HCT116 (cell line): ENCODE results near the gene BBS9. TPM values are rescaled to one million over a fixed set of nuclear protein-coding genes. Genes with fewer than 3 reads are reported as not detected.

Experiments used
- ATAC-seq: fragments of 200-7000 bp; cut with Tn5 transposase; 2 replicates; pipeline ENCODE4 v1.9.1; 2020; ENCODE audit warnings: mild to moderate bottlenecking, moderate library complexity
- BruUV-seq: library from RNA; stranded (reverse); fragments of 400-500 nt; replicated peaks from 2 replicates; lab custom pipeline; 2021; lab: Mats Ljungman, UMichigan
- CTCF ChIA-PET: fragments of 300-600 bp; sonication (Branson Sonifier 250); formaldehyde crosslinking; loops from one replicate; lab custom pipeline; 2021; ENCODE audit warnings: antibody characterized with exemption; lab: Charles Lee
- POLR2A ChIA-PET: fragments of 300-600, 350-600 bp; sonication (Branson Sonifier 250); formaldehyde crosslinking; loops from one replicate; lab custom pipeline; 2021; ENCODE audit warnings: antibody characterized with exemption; lab: Charles Lee
- RAD21 ChIA-PET, 2 experiments: fragments of 300-600 bp; sonication (Branson Sonifier 250); formaldehyde crosslinking; loops; one replicate each; lab custom pipeline; 2023; ENCODE audit warnings: low total read pairs in 2 of 2; ENCODE audit not compliant: uncharacterized antibody in 2 of 2, unreplicated experiment in 2 of 2, low non-redundant PET in 1 of 2; lab: Charles Lee
- DNase-seq: peaks from one replicate; pipeline ENCODE4 v3.0.0-alpha.2; 2010; ENCODE audit warnings: low read depth, low spot score
- H2AFZ ChIP-seq: fragments of 200-600 bp; shearing (Covaris generic), sonication (generic); 2 replicates; pipeline ENCODE4 v1.6.1; 2017; ENCODE audit warnings: low read depth, mixed run types, mixed read lengths, antibody characterized with exemption, low read length; ENCODE audit not compliant: poor library complexity, severe bottlenecking
- H3K27ac ChIP-seq: 2 replicates; pipeline ENCODE4 v1.5.1; 2012; ENCODE audit warnings: low read depth, low read length
- H3K27me3 ChIP-seq: fragments of 200-600 bp; sonication (generic); 2 replicates; pipeline ENCODE4 v1.6.1; 2016; ENCODE audit warnings: mixed run types, low read length, mixed read lengths; ENCODE audit not compliant: insufficient read depth
- H3K36me3 ChIP-seq, 2 experiments: fragments of 200-500 bp in 1 of 2; fragments of 200-600 bp in 1 of 2; sonication (Bioruptor generic) in 1 of 2; sonication (generic) in 1 of 2; 2 replicates each; pipeline versions ENCODE4 v1.5.1 to v1.6.1; 2014 to 2016; ENCODE audit warnings: low read length in 2 of 2, inconsistent platforms in 1 of 2, mixed read lengths in 1 of 2, mixed run types in 1 of 2; ENCODE audit not compliant: insufficient read depth in 2 of 2, control insufficient read depth in 1 of 2
- H3K4me1 ChIP-seq, 2 experiments: fragments of 200-600 bp in 1 of 2; sonication (generic) in 1 of 2; 2 replicates each; pipeline versions ENCODE4 v1.5.1 to v1.6.1; 2012 to 2017; ENCODE audit warnings: low read length in 2 of 2, inconsistent platforms in 1 of 2, mild to moderate bottlenecking in 1 of 2, mixed read lengths in 1 of 2, mixed run types in 1 of 2, moderate library complexity in 1 of 2; ENCODE audit not compliant: insufficient read depth in 2 of 2, control insufficient read depth in 1 of 2
- H3K4me2 ChIP-seq: fragments of 200-600 bp; sonication (generic); 2 replicates; pipeline ENCODE4 v1.6.1; 2017; ENCODE audit warnings: mixed run types, low read length, mixed read lengths
- H3K4me3 ChIP-seq, 2 experiments: fragments of 200-600 bp in 1 of 2; sonication (generic) in 1 of 2; replicated peaks in 1 of 2; 2 replicates each; pipeline ENCODE4 v1.5.1; 2011 to 2016; ENCODE audit warnings: low read length in 2 of 2, control low read depth in 1 of 2, low read depth in 1 of 2, mild to moderate bottlenecking in 1 of 2, mixed read lengths in 1 of 2, mixed run types in 1 of 2
- H3K79me2 ChIP-seq: fragments of 200-600 bp; sonication (generic); 2 replicates; pipeline ENCODE4 v1.6.1; 2017; ENCODE audit warnings: mild to moderate bottlenecking, mixed run types, low read length, moderate library complexity, mixed read lengths; ENCODE audit not compliant: insufficient read depth
- H3K9ac ChIP-seq: fragments of 200-600 bp; sonication (generic); 2 replicates; pipeline ENCODE4 v1.6.1; 2016; ENCODE audit warnings: low read length, mixed read lengths
- H3K9me2 ChIP-seq: fragments of 200-600 bp; sonication (generic), shearing (Covaris generic); 2 replicates; pipeline ENCODE4 v1.6.1; 2017; ENCODE audit warnings: mixed run types, mild to moderate bottlenecking, moderate library complexity; ENCODE audit not compliant: insufficient read depth
- H3K9me3 ChIP-seq, 2 experiments: fragments of 200-500 bp in 1 of 2; fragments of 200-600 bp in 1 of 2; sonication (Bioruptor generic) in 1 of 2; sonication (generic) in 1 of 2; 2 replicates each; pipeline ENCODE4 v1.6.1; 2014 to 2017; ENCODE audit warnings: low read length in 2 of 2, mixed read lengths in 2 of 2, inconsistent platforms in 1 of 2, low read depth in 1 of 2, mild to moderate bottlenecking in 1 of 2, mixed run types in 1 of 2, moderate library complexity in 1 of 2; ENCODE audit not compliant: control insufficient read depth in 1 of 2, insufficient read depth in 1 of 2
- H4K20me1 ChIP-seq: fragments of 200-600 bp; sonication (generic), shearing (Covaris generic); 2 replicates; pipeline ENCODE4 v1.6.1; 2017; ENCODE audit warnings: mixed run types, mild to moderate bottlenecking, moderate library complexity; ENCODE audit not compliant: insufficient read depth
- CBX3 ChIP-seq: IDR thresholded peaks from 2 replicates; pipeline ENCODE4 v1.6.1; 2012; ENCODE audit warnings: low read depth
- EGR1 ChIP-seq: IDR thresholded peaks from 2 replicates; pipeline ENCODE4 v1.6.1; 2012; ENCODE audit warnings: low read depth
- ELF1 ChIP-seq: IDR thresholded peaks from 2 replicates; pipeline ENCODE4 v1.6.1; 2012; ENCODE audit warnings: low read depth, borderline replicate concordance
- EZH2 ChIP-seq: fragments of 200-600 bp; sonication (generic); IDR thresholded peaks from 2 replicates; pipeline ENCODE4 v1.6.1; 2017; ENCODE audit warnings: antibody characterized with exemption, mixed run types
- EZH2phosphoT487 ChIP-seq: fragments of 200-600 bp; IDR thresholded peaks from 2 replicates; pipeline ENCODE4 v1.6.1; 2018; ENCODE audit warnings: antibody characterized with exemption, borderline replicate concordance
- FOSL1 ChIP-seq: IDR thresholded peaks from 2 replicates; pipeline ENCODE4 v1.6.1; 2012; ENCODE audit warnings: low read depth
- JUND ChIP-seq: IDR thresholded peaks from 2 replicates; pipeline ENCODE4 v1.6.1; 2012
- POLR2AphosphoS5 ChIP-seq: IDR thresholded peaks from 2 replicates; pipeline ENCODE4 v1.6.1; 2011; ENCODE audit warnings: mild to moderate bottlenecking, low read depth, low read length, moderate library complexity
- RAD21 ChIP-seq: IDR thresholded peaks from 2 replicates; pipeline ENCODE4 v1.6.1; 2012; ENCODE audit warnings: low read depth, mild to moderate bottlenecking
- SIN3A ChIP-seq: IDR thresholded peaks from 2 replicates; pipeline ENCODE4 v1.6.1; 2012; ENCODE audit warnings: low read depth
- SP1 ChIP-seq: IDR thresholded peaks from 2 replicates; pipeline ENCODE4 v1.6.1; 2012; ENCODE audit warnings: low read depth
- SRF ChIP-seq: IDR thresholded peaks from 2 replicates; pipeline ENCODE4 v1.6.1; 2012; ENCODE audit warnings: low read depth
- TCF7L2 ChIP-seq: IDR thresholded peaks from 2 replicates; pipeline ENCODE4 v1.7.0; 2011; ENCODE audit warnings: borderline replicate concordance, inconsistent platforms; ENCODE audit not compliant: insufficient read depth, insufficient read length; ENCODE audit errors: extremely low read depth
- ZNF274 ChIP-seq: fragments of 200-500 bp; sonication (Bioruptor generic); IDR thresholded peaks from 2 replicates; pipeline ENCODE4 v1.6.1; 2014; ENCODE audit warnings: mild to moderate bottlenecking, low read depth, low read length, inconsistent platforms
- intact Hi-C: fragments of 100-400 bp; cut with micrococcal nuclease; formaldehyde crosslinking; loops from 2 replicates; pipeline ENCODE4 v1.10.0; 2022
- total RNA-seq: library from RNA; stranded (reverse); gene quantifications from one replicate; pipeline ENCODE4 v1.2.1, GENCODE V29; 2021; ENCODE audit not compliant: unreplicated experiment
- TF ChIP-seq, protein P1 (sequence below): IDR thresholded peaks from 2 replicates; pipeline ENCODE4 v1.6.1; 2011; ENCODE audit warnings: mild to moderate bottlenecking, low read length, moderate library complexity; ENCODE audit not compliant: insufficient replicate concordance; ENCODE audit errors: extremely low read depth
- TF ChIP-seq, protein P2 (sequence below): IDR thresholded peaks from 2 replicates; pipeline ENCODE4 v1.6.1; 2012
- TF ChIP-seq, protein P3 (sequence below): IDR thresholded peaks from 2 replicates; pipeline ENCODE4 v1.6.1; 2012
- TF ChIP-seq, protein P4 (sequence below), 3 experiments: fragments of 200-600 bp in 1 of 3; sonication (generic) in 1 of 3; IDR thresholded peaks in 2 of 3; conservative IDR thresholded peaks in 1 of 3; 2 replicates each; pipeline ENCODE4 v1.5.1; 2012 to 2017; ENCODE audit warnings: low read depth in 2 of 3, low read length in 2 of 3, antibody characterized with exemption in 1 of 3, borderline replicate concordance in 1 of 3, control low read depth in 1 of 3, mild to moderate bottlenecking in 1 of 3, mixed read lengths in 1 of 3, mixed run types in 1 of 3, moderate library complexity in 1 of 3; ENCODE audit not compliant: insufficient read depth in 1 of 3

BBS9 gene
- total RNA-seq, 1 experiment from 2014 or later: 7.1 TPM

DNA sequence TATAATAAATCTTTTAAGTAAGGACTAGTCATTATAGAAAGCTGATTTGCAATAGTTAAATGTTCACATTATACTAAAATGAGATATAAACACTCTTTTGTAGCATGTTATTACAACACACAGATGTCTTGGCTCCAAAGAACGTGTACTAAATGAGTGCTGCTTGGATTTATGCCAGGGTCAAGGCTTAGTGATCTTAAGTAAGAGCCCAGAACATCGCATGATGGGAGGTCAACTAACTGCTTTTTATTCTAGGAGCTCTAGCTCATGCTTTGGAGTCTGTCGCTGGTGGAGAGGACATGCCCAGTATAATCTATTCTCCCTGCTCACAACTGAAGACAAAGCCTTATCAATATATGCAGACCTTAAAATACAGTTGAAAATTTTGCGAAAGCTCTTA, 315.1 kb downstream of the BBS9 start:
- Histone ChIP-seq H3K9me3 (no peaks in the 10 kb centered on the region), H3K27ac (no peak overlapping the region), H3K4me2 (no peak overlapping the region), H3K4me1 (no peaks in the 10 kb centered on the region), H4K20me1 (no peaks in the 10 kb centered on the region), H3K9ac (no peak overlapping the region), H3K27me3 (no peaks in the 10 kb centered on the region), H3K4me3 (no peak overlapping the region), H3K36me3 (no peaks in the 10 kb centered on the region), H3K9me2 (no peaks in the 10 kb centered on the region), H2AFZ (no peak overlapping the region), H3K79me2 (no peaks in the 10 kb centered on the region)
- ChIA-PET POLR2A (no interaction called here), RAD21 (no interaction called here), CTCF (interaction anchor here (1.9 kb wide), 1 partner anchor 15 kb away, joined by 4 read pairs; no protein-coding TSS in a partner anchor)
- TF ChIP-seq CBX3: no peak
- no peak for TF ChIP-seq SIN3A
- TF ChIP-seq EGR1: no peak
- TF ChIP-seq, protein P1, sequence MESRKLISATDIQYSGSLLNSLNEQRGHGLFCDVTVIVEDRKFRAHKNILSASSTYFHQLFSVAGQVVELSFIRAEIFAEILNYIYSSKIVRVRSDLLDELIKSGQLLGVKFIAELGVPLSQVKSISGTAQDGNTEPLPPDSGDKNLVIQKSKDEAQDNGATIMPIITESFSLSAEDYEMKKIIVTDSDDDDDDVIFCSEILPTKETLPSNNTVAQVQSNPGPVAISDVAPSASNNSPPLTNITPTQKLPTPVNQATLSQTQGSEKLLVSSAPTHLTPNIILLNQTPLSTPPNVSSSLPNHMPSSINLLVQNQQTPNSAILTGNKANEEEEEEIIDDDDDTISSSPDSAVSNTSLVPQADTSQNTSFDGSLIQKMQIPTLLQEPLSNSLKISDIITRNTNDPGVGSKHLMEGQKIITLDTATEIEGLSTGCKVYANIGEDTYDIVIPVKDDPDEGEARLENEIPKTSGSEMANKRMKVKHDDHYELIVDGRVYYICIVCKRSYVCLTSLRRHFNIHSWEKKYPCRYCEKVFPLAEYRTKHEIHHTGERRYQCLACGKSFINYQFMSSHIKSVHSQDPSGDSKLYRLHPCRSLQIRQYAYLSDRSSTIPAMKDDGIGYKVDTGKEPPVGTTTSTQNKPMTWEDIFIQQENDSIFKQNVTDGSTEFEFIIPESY: no peak
- no peak for TF ChIP-seq EZH2phosphoT487
- TF ChIP-seq JUND: no peak
- no peak for TF ChIP-seq EZH2
- TF ChIP-seq SP1: no peak
- TF ChIP-seq, protein P2, sequence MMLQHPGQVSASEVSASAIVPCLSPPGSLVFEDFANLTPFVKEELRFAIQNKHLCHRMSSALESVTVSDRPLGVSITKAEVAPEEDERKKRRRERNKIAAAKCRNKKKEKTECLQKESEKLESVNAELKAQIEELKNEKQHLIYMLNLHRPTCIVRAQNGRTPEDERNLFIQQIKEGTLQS: no peak
- DNase-seq: no peak
- no TSS peak for BruUV-seq
- ATAC-seq: no peak
- intact Hi-C loops: no loop called here

DNA sequence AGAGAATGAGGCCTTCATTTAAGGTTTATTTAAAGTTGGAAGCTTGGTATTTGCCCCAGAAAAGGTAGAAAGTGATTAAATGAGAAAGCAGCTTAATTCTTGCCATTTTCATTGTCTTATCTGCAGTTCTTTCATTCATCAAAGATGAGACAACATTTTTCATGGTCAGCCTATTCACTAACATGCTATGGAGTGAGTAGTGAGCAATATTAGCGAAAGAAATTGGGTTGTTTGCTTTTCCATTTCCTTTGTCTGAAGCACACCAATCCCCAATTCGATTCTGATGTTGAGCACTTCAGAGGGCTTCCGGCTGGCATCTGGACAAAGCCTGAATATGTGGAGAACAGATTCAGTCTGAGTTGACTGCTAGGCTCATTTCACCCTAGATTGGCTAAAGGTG, 317.2 kb downstream of the BBS9 start:
- no peak for ATAC-seq
- no TSS peak for BruUV-seq
- TF ChIP-seq, protein P3, sequence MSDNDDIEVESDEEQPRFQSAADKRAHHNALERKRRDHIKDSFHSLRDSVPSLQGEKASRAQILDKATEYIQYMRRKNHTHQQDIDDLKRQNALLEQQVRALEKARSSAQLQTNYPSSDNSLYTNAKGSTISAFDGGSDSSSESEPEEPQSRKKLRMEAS: no peak
- TF ChIP-seq, protein P2: no peak
- no peak for TF ChIP-seq CBX3
- TF ChIP-seq ELF1: no peak
- no peak for TF ChIP-seq ZNF274
- no peak for TF ChIP-seq POLR2AphosphoS5
- no peak for TF ChIP-seq SRF
- no peak for TF ChIP-seq FOSL1
- TF ChIP-seq, protein P4, sequence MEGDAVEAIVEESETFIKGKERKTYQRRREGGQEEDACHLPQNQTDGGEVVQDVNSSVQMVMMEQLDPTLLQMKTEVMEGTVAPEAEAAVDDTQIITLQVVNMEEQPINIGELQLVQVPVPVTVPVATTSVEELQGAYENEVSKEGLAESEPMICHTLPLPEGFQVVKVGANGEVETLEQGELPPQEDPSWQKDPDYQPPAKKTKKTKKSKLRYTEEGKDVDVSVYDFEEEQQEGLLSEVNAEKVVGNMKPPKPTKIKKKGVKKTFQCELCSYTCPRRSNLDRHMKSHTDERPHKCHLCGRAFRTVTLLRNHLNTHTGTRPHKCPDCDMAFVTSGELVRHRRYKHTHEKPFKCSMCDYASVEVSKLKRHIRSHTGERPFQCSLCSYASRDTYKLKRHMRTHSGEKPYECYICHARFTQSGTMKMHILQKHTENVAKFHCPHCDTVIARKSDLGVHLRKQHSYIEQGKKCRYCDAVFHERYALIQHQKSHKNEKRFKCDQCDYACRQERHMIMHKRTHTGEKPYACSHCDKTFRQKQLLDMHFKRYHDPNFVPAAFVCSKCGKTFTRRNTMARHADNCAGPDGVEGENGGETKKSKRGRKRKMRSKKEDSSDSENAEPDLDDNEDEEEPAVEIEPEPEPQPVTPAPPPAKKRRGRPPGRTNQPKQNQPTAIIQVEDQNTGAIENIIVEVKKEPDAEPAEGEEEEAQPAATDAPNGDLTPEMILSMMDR (IDR thresholded peaks at IDR 0.05 in 2 of 3, conservative IDR thresholded peaks at IDR 0.05 in 1 of 3; ENCODE audit: borderline replicate concordance in 1 of 3, insufficient read depth in 1 of 3, low read depth in 2 of 3, low read length in 2 of 3): no peak
- no peak for TF ChIP-seq TCF7L2
- TF ChIP-seq EZH2phosphoT487: no peak
- no peak for TF ChIP-seq SIN3A
- no peak for TF ChIP-seq RAD21
- TF ChIP-seq SP1: no peak

More for the DNA sequence above, 317.2 kb downstream of the BBS9 start:
- Histone ChIP-seq H3K27me3 (no peaks in the 10 kb centered on the region), H4K20me1 (no peaks in the 10 kb centered on the region), H3K9me3 (no peaks in the 10 kb centered on the region), H3K4me1 (no peaks in the 10 kb centered on the region), H3K79me2 (no peaks in the 10 kb centered on the region), H3K36me3 (no peaks in the 10 kb centered on the region), H3K27ac (no peak overlapping the region), H3K4me3 (no peak overlapping the region), H3K9me2 (no peaks in the 10 kb centered on the region), H3K4me2 (no peak overlapping the region), H3K9ac (no peak overlapping the region), H2AFZ (no peak overlapping the region)
- ChIA-PET RAD21 (no interaction called here), POLR2A (no interaction called here), CTCF (interaction anchor here (1.9 kb wide), 1 partner anchor 13 kb away, joined by 4 read pairs; no protein-coding TSS in a partner anchor)
- no peak for DNase-seq
- intact Hi-C loops: no loop called here
